GM23338 (cell line): ENCODE data around the gene XIRP2.

Experiments
- CREB1 ChIP-seq: fragments of 250-450 bp; sonication (Bioruptor Pico); IDR thresholded peaks from 2 replicates; pipeline ENCODE4 v1.5.0; 2020; ENCODE audit warnings: low read depth, mild to moderate bottlenecking, moderate library complexity
- CTCF ChIP-seq, 2 experiments: fragments of 200-600 bp in 1 of 2; sonication (generic) in 1 of 2; conservative IDR thresholded peaks; 2 replicates each; pipeline versions ENCODE4 v1.5.1 to v1.6.1; 2016 to 2017; ENCODE audit warnings: antibody characterized with exemption in 2 of 2, low read depth in 2 of 2, mild to moderate bottlenecking in 2 of 2, moderate library complexity in 1 of 2
- EZH2 ChIP-seq: fragments of 200-600 bp; sonication (generic); IDR thresholded peaks from one replicate; pipeline ENCODE4 v1.8.0; 2017; ENCODE audit warnings: antibody characterized with exemption, mild to moderate bottlenecking, low read depth; ENCODE audit not compliant: unreplicated experiment
- REST ChIP-seq: IDR thresholded peaks from one replicate; pipeline ENCODE4 v1.6.1; 2018; ENCODE audit warnings: antibody characterized with exemption; ENCODE audit not compliant: unreplicated experiment

GRCh38 chr2:167293943-167294775 is 405.9 kb downstream of the XIRP2 start:
- TF ChIP-seq CTCF (conservative IDR thresholded peaks at IDR 0.05; ENCODE audit: low read depth in 2 of 2) (peak in 1 of 2 experiments; percentile 22; a peak in 1 of 4 replicates), REST (no peak), CREB1 (CRISPR knock-in tag) (no peak), EZH2 (no peak)
